Gastrocnemius medialis (tissue), 4 donors: ENCODE data around the gene CCDC146. TPM values are rescaled to one million over a fixed set of nuclear protein-coding genes. Genes with fewer than 3 reads are reported as not detected.

ENCODE experiments used
- ATAC-seq, 2 donors: fragments of 150-250 bp; one replicate each; pipeline ENCODE4 v1.9.1; 2016
- DNase-seq, 2 donors: peaks; one replicate each; pipeline ENCODE4 v3.0.0-alpha.2; 2019
- H3K27ac ChIP-seq, 4 donors: fragments of 200-600 bp; sonication (generic); 1 replicate in 1 of 4; 2 replicates in 3 of 4; pipeline ENCODE4 v1.5.1; 2016 to 2018; ENCODE audit warnings: mild to moderate bottlenecking in 2 of 4, moderate library complexity in 1 of 4
- H3K27me3 ChIP-seq, 3 donors: fragments of 200-600 bp; sonication (generic) in 2 of 3; 1 replicate in 1 of 3; 2 replicates in 2 of 3; pipeline versions ENCODE4 v1.5.1 to v1.6.0; 2016 to 2019; ENCODE audit warnings: mild to moderate bottlenecking in 1 of 3, moderate library complexity in 1 of 3
- H3K36me3 ChIP-seq, 2 donors: fragments of 200-600 bp; sonication (generic) in 1 of 2; one replicate each; pipeline ENCODE4 v1.5.1; 2017 to 2018
- H3K4me1 ChIP-seq, 2 donors: fragments of 200-600 bp; sonication (generic) in 1 of 2; one replicate each; pipeline ENCODE4 v1.5.1; 2016 to 2017; ENCODE audit warnings: mild to moderate bottlenecking in 2 of 2
- H3K4me3 ChIP-seq, 4 donors: fragments of 200-600 bp; sonication (generic) in 3 of 4; 1 replicate in 1 of 4; 2 replicates in 3 of 4; pipeline ENCODE4 v1.5.1; 2016 to 2019; ENCODE audit warnings: mild to moderate bottlenecking in 2 of 4
- H3K9me3 ChIP-seq, 3 donors: fragments of 200-600 bp; sonication (generic) in 2 of 3; 1 replicate in 1 of 3; 2 replicates in 2 of 3; pipeline ENCODE4 v1.5.1; 2016 to 2019
- CTCF ChIP-seq, 5 experiments: fragments of 450-650 bp in 3 of 5; fragments of 200-600 bp in 2 of 5; sonication (generic) in 2 of 5; IDR thresholded peaks in 4 of 5; conservative IDR thresholded peaks in 1 of 5; 1 replicate in 4 of 5; 2 replicates in 1 of 5; pipeline ENCODE4 v1.5.1; 2016 to 2019; ENCODE audit warnings: antibody characterized with exemption in 5 of 5, mild to moderate bottlenecking in 3 of 5, moderate library complexity in 3 of 5
- POLR2A ChIP-seq, 2 donors: fragments of 450-650 bp; IDR thresholded peaks; one replicate each; pipeline ENCODE4 v1.6.1; 2017; ENCODE audit warnings: antibody characterized with exemption in 2 of 2, mild to moderate bottlenecking in 2 of 2, moderate library complexity in 2 of 2
- in situ Hi-C, 4 donors: fragments of 200-750 bp; cut with MboI; loops; one replicate each; pipeline versions ENCODE4 v1.15.0 to v1.8.0; 2017; ENCODE audit warnings: low sequenced_read_pairs in 4 of 4
- intact Hi-C: fragments of 100-400 bp; cut with DNase I; formaldehyde crosslinking; loops from one replicate; pipeline ENCODE4 v1.15.1; 2023; ENCODE audit warnings: low total_unique reads
- total RNA-seq, 4 donors: library from RNA; depleted of rRNA; stranded (reverse); fragments of >200 nt; gene quantifications; one replicate each; pipeline versions ENCODE4 v1.1.0 to v1.2.3, GENCODE V29; 2016

The CCDC146 gene
- total RNA-seq, 4 donors from 2014 or later: 1.4 to 4.3 (median 2.8) TPM

GRCh38 chr7:77184990-77185389, 62.6 kb downstream of the CCDC146 start:
- in situ Hi-C loops (no loop called here), intact Hi-C loops (no loop called here)
- no peak overlapping the region for H3K27ac ChIP-seq
- TF ChIP-seq CTCF (IDR thresholded peaks at IDR 0.05 in 4 of 5, conservative IDR thresholded peaks at IDR 0.05 in 1 of 5) (no peak), POLR2A (IDR thresholded peaks at IDR 0.05) (no peak)
- no peak overlapping the region for H3K4me3 ChIP-seq
- H3K36me3 ChIP-seq: no peaks in the 10 kb centered on the region
- no peak for DNase-seq
- H3K9me3 ChIP-seq: no peaks in the 10 kb centered on the region
- no peak for ATAC-seq
- H3K4me1 ChIP-seq: no peaks in the 10 kb centered on the region
- no peaks in the 10 kb centered on the region for H3K27me3 ChIP-seq

GRCh38 chr7:77185866-77186265, 63.5 kb downstream of the CCDC146 start:
- DNase-seq (no peak), ATAC-seq (no peak)
- no peaks in the 10 kb centered on the region for H3K4me1 ChIP-seq

GRCh38 chr7:77188731-77189437, 66.5 kb downstream of the CCDC146 start:
- Histone ChIP-seq H3K4me3 (no peak overlapping the region), H3K9me3 (no peaks in the 10 kb centered on the region), H3K27me3 (no peaks in the 10 kb centered on the region), H3K27ac (no peak overlapping the region), H3K36me3 (no peaks in the 10 kb centered on the region), H3K4me1 (peaks cover 0 to 4% of the 10 kb centered on the region in 2 donors)
- in situ Hi-C loops (no loop called here), intact Hi-C loops (no loop called here)
- DNase-seq (no peak), ATAC-seq (no peak)
- TF ChIP-seq POLR2A (IDR thresholded peaks at IDR 0.05): no peak
- no peak for TF ChIP-seq CTCF (IDR thresholded peaks at IDR 0.05 in 4 of 5, conservative IDR thresholded peaks at IDR 0.05 in 1 of 5)

More at GRCh38 chr7:77185866-77186265, 63.5 kb downstream of the CCDC146 start:
- H3K36me3 ChIP-seq: no peaks in the 10 kb centered on the region
- H3K9me3 ChIP-seq: no peaks in the 10 kb centered on the region
- H3K27ac ChIP-seq: no peak overlapping the region
- no peak overlapping the region for H3K4me3 ChIP-seq
- no peaks in the 10 kb centered on the region for H3K27me3 ChIP-seq
- in situ Hi-C loops (no loop called here), intact Hi-C loops (no loop called here)
- TF ChIP-seq CTCF (IDR thresholded peaks at IDR 0.05 in 4 of 5, conservative IDR thresholded peaks at IDR 0.05 in 1 of 5) (no peak), POLR2A (IDR thresholded peaks at IDR 0.05) (no peak)

GRCh38 chr7:77197141-77197540, 74.7 kb downstream of the CCDC146 start:
- Histone ChIP-seq H3K27me3 (no peaks in the 10 kb centered on the region), H3K4me3 (peak overlapping the region in 1 of 4 donors; percentile 56), H3K36me3 (no peaks in the 10 kb centered on the region), H3K4me1 (peaks cover 0 to 5% of the 10 kb centered on the region in 2 donors), H3K27ac (no peak overlapping the region), H3K9me3 (no peaks in the 10 kb centered on the region)
- intact Hi-C loops (no loop called here), in situ Hi-C loops (no loop called here)
- ATAC-seq (no peak), DNase-seq (no peak)
- TF ChIP-seq CTCF (IDR thresholded peaks at IDR 0.05 in 4 of 5, conservative IDR thresholded peaks at IDR 0.05 in 1 of 5) (no peak), POLR2A (IDR thresholded peaks at IDR 0.05) (no peak)
